HEK293T (cell line): ENCODE data around the gene RBM38.

ENCODE experiments used
- CTCF ChIA-PET: fragments of 350-600 bp; formaldehyde crosslinking; extraction: SDS; loops from one replicate; lab custom pipeline; 2021; ENCODE audit warnings: antibody characterized with exemption, inconsistent platforms; lab: Yijun Ruan, JAX
- POLR2A ChIA-PET: fragments of 350-600 bp; formaldehyde crosslinking; extraction: SDS; loops from one replicate; lab custom pipeline; 2020; ENCODE audit warnings: antibody characterized with exemption, inconsistent platforms; lab: Yijun Ruan, JAX
- DNase-seq: peaks from one replicate; pipeline ENCODE4 v3.0.0; 2012; ENCODE audit warnings: mixed read lengths; ENCODE audit errors: extremely low spot score
- ARNT ChIP-seq: fragments of 450-650 bp; IDR thresholded peaks from 2 replicates; pipeline ENCODE4 v1.6.1; 2017; ENCODE audit warnings: mild to moderate bottlenecking
- BHLHE40 ChIP-seq: fragments of 450-650 bp; IDR thresholded peaks from 2 replicates; pipeline ENCODE4 v1.6.1; 2016; ENCODE audit warnings: mild to moderate bottlenecking, moderate library complexity, borderline replicate concordance
- CTBP1 ChIP-seq: fragments of 450-650 bp; IDR thresholded peaks from 2 replicates; pipeline ENCODE4 v1.6.1; 2016; ENCODE audit warnings: borderline replicate concordance
- ELF4 ChIP-seq: fragments of 450-650 bp; IDR thresholded peaks from 2 replicates; pipeline ENCODE4 v1.6.1; 2017; ENCODE audit warnings: antibody characterized with exemption
- FOXA1 ChIP-seq: fragments of 450-650 bp; IDR thresholded peaks from 2 replicates; pipeline ENCODE4 v1.6.1; 2016; ENCODE audit warnings: mild to moderate bottlenecking
- FOXK2 ChIP-seq: fragments of 450-650 bp; IDR thresholded peaks from 2 replicates; pipeline ENCODE4 v1.6.1; 2016; ENCODE audit warnings: mild to moderate bottlenecking
- FOXM1 ChIP-seq: fragments of 450-650 bp; IDR thresholded peaks from 2 replicates; pipeline ENCODE4 v1.6.1; 2017; ENCODE audit warnings: mild to moderate bottlenecking, borderline replicate concordance
- HDGF ChIP-seq: fragments of 450-650 bp; IDR thresholded peaks from 2 replicates; pipeline ENCODE4 v1.6.1; 2017; ENCODE audit warnings: antibody characterized with exemption, borderline replicate concordance
- L3MBTL2 ChIP-seq: fragments of 450-650 bp; conservative IDR thresholded peaks from 2 replicates; pipeline ENCODE4 v1.6.1; 2016; ENCODE audit warnings: mild to moderate bottlenecking
- LEF1 ChIP-seq: fragments of 450-650 bp; IDR thresholded peaks from 2 replicates; pipeline ENCODE4 v1.6.1; 2017; ENCODE audit warnings: mild to moderate bottlenecking, borderline replicate concordance
- NFRKB ChIP-seq: fragments of 450-650 bp; IDR thresholded peaks from 2 replicates; pipeline ENCODE4 v1.6.1; 2016; ENCODE audit warnings: mild to moderate bottlenecking, moderate library complexity
- SP1 ChIP-seq: fragments of 450-650 bp; IDR thresholded peaks from 2 replicates; pipeline ENCODE4 v1.6.1; 2017
- SUZ12 ChIP-seq: fragments of 450-650 bp; IDR thresholded peaks from 2 replicates; pipeline ENCODE4 v1.6.1; 2016; ENCODE audit warnings: mild to moderate bottlenecking
- TARDBP ChIP-seq: fragments of 450-650 bp; IDR thresholded peaks from 2 replicates; pipeline ENCODE4 v1.6.1; 2016
- ZNF384 ChIP-seq: fragments of 450-650 bp; IDR thresholded peaks from 2 replicates; pipeline ENCODE4 v1.6.1; 2016
- TF ChIP-seq, protein P1 (sequence below): fragments of 450-650 bp; IDR thresholded peaks from 2 replicates; pipeline ENCODE4 v1.6.1; 2016

Gene RBM38

DNA sequence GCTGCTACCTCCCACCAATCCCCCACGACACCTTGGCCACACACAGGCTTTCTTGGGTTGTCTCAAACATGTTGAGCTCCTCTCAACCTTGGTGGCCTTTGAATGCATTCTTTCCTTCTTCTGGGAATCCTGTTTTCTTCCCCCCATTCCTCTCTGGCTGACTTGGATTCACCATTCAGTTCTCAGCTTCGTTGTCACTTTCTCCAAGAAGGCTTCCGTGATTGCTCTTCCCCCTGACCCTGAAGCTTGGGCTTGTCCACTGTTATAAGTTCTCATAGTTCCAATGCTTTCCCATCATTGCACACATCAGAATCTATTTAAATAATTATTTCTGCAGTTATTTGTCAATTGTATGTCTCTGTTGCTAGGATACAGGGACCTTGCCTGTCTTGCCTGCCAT is 64.2 kb downstream of the RBM38 start:
- CTCF ChIA-PET: no interaction called here
- DNase-seq: no peak
- POLR2A ChIA-PET: no interaction called here
- TF ChIP-seq SUZ12 (no peak), TARDBP (no peak), L3MBTL2 (no peak), SP1 (no peak), FOXK2 (no peak), BHLHE40 (no peak), ZNF384 (no peak)

GRCh38 chr20:57456116-57456515 is 64.9 kb downstream of the RBM38 start:
- CTCF ChIA-PET: no interaction called here
- no peak for TF ChIP-seq L3MBTL2
- TF ChIP-seq FOXM1: no peak
- TF ChIP-seq LEF1: no peak
- TF ChIP-seq TARDBP: no peak
- no peak for TF ChIP-seq FOXA1
- no peak for TF ChIP-seq BHLHE40
- TF ChIP-seq, protein P1, sequence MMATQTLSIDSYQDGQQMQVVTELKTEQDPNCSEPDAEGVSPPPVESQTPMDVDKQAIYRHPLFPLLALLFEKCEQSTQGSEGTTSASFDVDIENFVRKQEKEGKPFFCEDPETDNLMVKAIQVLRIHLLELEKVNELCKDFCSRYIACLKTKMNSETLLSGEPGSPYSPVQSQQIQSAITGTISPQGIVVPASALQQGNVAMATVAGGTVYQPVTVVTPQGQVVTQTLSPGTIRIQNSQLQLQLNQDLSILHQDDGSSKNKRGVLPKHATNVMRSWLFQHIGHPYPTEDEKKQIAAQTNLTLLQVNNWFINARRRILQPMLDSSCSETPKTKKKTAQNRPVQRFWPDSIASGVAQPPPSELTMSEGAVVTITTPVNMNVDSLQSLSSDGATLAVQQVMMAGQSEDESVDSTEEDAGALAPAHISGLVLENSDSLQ: no peak
- TF ChIP-seq ELF4: no peak
- no peak for TF ChIP-seq SUZ12
- no peak for TF ChIP-seq ZNF384
- no peak for TF ChIP-seq CTBP1
- TF ChIP-seq HDGF: no peak
- TF ChIP-seq ARNT: no peak
- no peak for TF ChIP-seq NFRKB
- DNase-seq: no peak
- POLR2A ChIA-PET: no interaction called here

DNA sequence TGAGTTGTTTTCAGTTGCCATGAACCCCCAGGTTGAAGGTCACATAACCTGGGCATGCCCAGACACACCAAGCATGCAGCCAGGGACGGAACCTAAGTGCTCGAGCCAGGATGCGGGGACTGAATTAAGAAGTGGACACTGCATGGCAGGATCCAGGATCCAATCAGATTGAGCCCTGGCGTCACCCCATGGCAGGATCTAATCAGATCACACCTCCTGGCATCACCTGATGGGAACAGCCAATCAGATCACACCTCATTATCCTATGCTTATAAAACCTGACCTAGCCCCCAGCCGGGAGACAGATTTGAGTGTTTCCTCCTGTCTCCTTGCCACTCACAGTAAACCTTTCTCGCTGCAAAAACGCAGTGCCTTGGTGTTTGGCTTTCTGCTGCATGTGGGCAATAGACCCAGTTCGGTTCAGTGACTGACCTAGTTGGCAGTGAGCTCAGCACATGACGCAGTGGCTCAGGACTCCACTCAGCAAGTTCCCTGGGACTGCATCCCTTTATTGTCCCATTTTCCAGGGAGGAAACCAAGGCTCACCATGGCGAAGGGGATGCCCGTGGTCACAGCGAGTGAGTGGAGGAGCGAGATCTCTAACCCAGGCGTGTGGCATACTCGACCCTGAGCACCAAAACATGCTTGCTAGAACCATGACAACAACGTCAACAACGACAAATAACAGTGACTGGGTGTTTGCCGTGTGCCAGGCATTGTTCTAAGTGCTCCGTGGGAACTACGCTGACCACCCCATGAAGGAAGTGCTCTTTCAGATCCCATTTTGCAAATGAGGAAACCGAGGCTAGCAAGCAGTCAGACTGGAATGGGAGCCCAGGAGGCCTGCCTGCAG is 66.3 kb downstream of the RBM38 start:
- no peak for DNase-seq
- CTCF ChIA-PET: no interaction called here
- TF ChIP-seq CTBP1 (no peak), LEF1 (no peak), SP1 (no peak), BHLHE40 (no peak), FOXM1 (no peak), HDGF (no peak), SUZ12 (no peak), ARNT (no peak), NFRKB (no peak), L3MBTL2 (no peak), FOXA1 (no peak), ELF4 (no peak), FOXK2 (no peak), TARDBP (no peak), ZNF384 (no peak)
- TF ChIP-seq, protein P1: no peak
- POLR2A ChIA-PET: no interaction called here

DNA sequence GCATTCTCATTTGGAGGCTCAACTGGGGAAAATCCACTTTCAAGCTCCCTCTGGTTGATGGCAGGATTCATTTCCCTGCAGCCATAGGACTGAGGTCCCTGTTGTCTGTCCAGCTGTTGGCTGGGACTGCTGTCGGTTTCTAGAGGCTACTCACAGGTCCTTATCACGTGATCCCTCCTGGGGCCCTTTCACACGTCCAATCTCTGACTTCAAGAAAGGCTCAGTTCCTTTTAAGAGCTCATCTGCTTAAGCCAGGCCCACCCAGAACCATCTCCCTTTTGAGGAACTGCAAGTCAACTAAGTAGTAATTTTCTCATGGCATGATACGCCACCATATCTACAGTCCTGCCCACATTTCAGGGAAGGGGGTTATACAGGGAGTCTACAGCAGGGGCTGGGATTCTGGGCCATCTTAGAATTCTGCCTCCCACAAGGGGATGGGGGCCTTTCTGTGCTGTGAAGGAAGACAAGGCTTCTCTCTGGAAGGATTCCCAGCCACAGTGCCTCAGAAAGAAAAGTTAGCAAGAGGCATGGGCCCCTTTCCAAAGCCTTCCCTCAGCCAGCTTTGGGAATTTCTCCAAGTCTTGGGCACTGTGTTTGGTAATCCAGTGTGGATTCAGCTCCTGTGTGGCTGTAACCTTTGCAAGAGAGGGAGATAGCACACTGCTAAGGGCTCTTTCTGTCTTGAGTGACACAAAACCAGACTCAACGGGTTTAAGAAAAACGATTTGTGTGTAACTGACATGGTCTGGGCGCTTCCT is 67.4 kb downstream of the RBM38 start:
- TF ChIP-seq L3MBTL2 (no peak), HDGF (no peak), NFRKB (no peak), SUZ12 (no peak), BHLHE40 (no peak), ZNF384 (no peak), FOXK2 (no peak), ELF4 (no peak), FOXA1 (no peak), TARDBP (no peak), LEF1 (no peak), CTBP1 (no peak), FOXM1 (no peak), SP1 (no peak), ARNT (no peak)
- TF ChIP-seq, protein P1: no peak
- DNase-seq: no peak
- ChIA-PET POLR2A (no interaction called here), CTCF (no interaction called here)
